ENCODE results near the gene LHFPL6.

GRCh38 chr13:39405107-39405506 is 197.9 kb downstream of the LHFPL6 start:
- TF ChIP-seq CTCF (IDR thresholded peaks at IDR 0.05), result no peak
- TF ChIP-seq POLR2A (IDR thresholded peaks at IDR 0.05), result no peak
